Panc1 (cell line): ENCODE measurements around the gene TDRD15. TPM values are rescaled to one million over a fixed set of nuclear protein-coding genes. Genes with fewer than 3 reads are reported as not detected.

ENCODE experiments used
- ATAC-seq: fragments of 200-7000 bp; cut with Tn5 transposase; 2 replicates; pipeline ENCODE4 v1.9.1; 2020; ENCODE audit warnings: mild to moderate bottlenecking, moderate library complexity
- BruUV-seq: library from RNA; stranded (reverse); fragments of 400-500 nt; replicated peaks from 2 replicates; lab custom pipeline; 2021; lab: Mats Ljungman, UMichigan
- CTCF ChIA-PET: fragments of 300-600 bp; sonication (Branson Sonifier 250); formaldehyde crosslinking; loops from one replicate; lab custom pipeline; 2022; ENCODE audit warnings: antibody characterized with exemption; lab: Charles Lee
- POLR2A ChIA-PET: fragments of 300-600 bp; sonication (Branson Sonifier 250); formaldehyde crosslinking; loops from one replicate; lab custom pipeline; 2022; ENCODE audit warnings: antibody characterized with exemption; lab: Charles Lee
- DNase-seq: peaks from one replicate; pipeline ENCODE4 v3.0.0-alpha.2; 2010; ENCODE audit warnings: low read depth, low spot score
- H3K27ac ChIP-seq: 2 replicates; pipeline ENCODE4 v1.5.1; 2011; ENCODE audit warnings: mild to moderate bottlenecking, low read length, inconsistent platforms
- H3K27me3 ChIP-seq: fragments of 200-500 bp; sonication (Bioruptor generic); 2 replicates; pipeline ENCODE4 v1.6.0; 2014; ENCODE audit warnings: low read length, inconsistent platforms; ENCODE audit not compliant: control insufficient read depth, insufficient read depth
- H3K36me3 ChIP-seq: fragments of 200-500 bp; sonication (Bioruptor generic); 2 replicates; pipeline ENCODE4 v1.5.1; 2014; ENCODE audit warnings: inconsistent platforms, mild to moderate bottlenecking, low read length, moderate library complexity; ENCODE audit not compliant: control insufficient read depth, insufficient read depth
- H3K4me1 ChIP-seq: 2 replicates; pipeline ENCODE4 v1.5.1; 2011; ENCODE audit warnings: inconsistent platforms, mild to moderate bottlenecking, low read length, moderate library complexity; ENCODE audit not compliant: control insufficient read depth, insufficient read depth
- H3K4me3 ChIP-seq, 2 experiments: 2 replicates each; pipeline ENCODE4 v1.5.1; 2011 to 2012; ENCODE audit warnings: low read depth in 2 of 2, low read length in 2 of 2, mild to moderate bottlenecking in 2 of 2, inconsistent platforms in 1 of 2, moderate library complexity in 1 of 2
- H3K9me3 ChIP-seq: fragments of 200-500 bp; sonication (Bioruptor generic); 2 replicates; pipeline ENCODE4 v1.5.1; 2014; ENCODE audit warnings: low read depth, mild to moderate bottlenecking, inconsistent platforms, low read length, moderate library complexity; ENCODE audit not compliant: control insufficient read depth, insufficient read depth
- POLR2AphosphoS5 ChIP-seq: IDR thresholded peaks from 2 replicates; pipeline ENCODE4 v1.6.1; 2012; ENCODE audit warnings: mild to moderate bottlenecking, low read depth, low read length, moderate library complexity
- REST ChIP-seq, 2 experiments: IDR thresholded peaks; 2 replicates each; pipeline ENCODE4 v1.6.1; 2011 to 2012; ENCODE audit warnings: low read depth in 2 of 2, control low read depth in 1 of 2, low read length in 1 of 2, mild to moderate bottlenecking in 1 of 2, moderate library complexity in 1 of 2; ENCODE audit not compliant: insufficient read depth in 1 of 2
- SIN3A ChIP-seq: IDR thresholded peaks from 2 replicates; pipeline ENCODE4 v1.6.1; 2012; ENCODE audit warnings: low read depth, mild to moderate bottlenecking, low read length, moderate library complexity, borderline replicate concordance; ENCODE audit not compliant: insufficient read depth
- TCF7L2 ChIP-seq: IDR thresholded peaks from 2 replicates; pipeline ENCODE4 v1.6.1; 2011; ENCODE audit warnings: mild to moderate bottlenecking, low read depth, low read length, inconsistent platforms
- in situ Hi-C: cut with HindIII; loops from 2 replicates; pipeline ENCODE4 v1.10.0; 2016; ENCODE audit warnings: low sequenced_read_pairs, low pct_unique_long_range_greater_than_20kb
- intact Hi-C: fragments of 100-400 bp; cut with micrococcal nuclease; formaldehyde crosslinking; loops from one replicate; pipeline ENCODE4 v1.10.0; 2022; ENCODE audit not compliant: unreplicated experiment
- total RNA-seq: library from RNA; stranded (reverse); gene quantifications from one replicate; pipeline ENCODE4 v1.2.1, GENCODE V29; 2021; ENCODE audit not compliant: unreplicated experiment
- TF ChIP-seq, protein P1 (sequence below): fragments of 450-650 bp; IDR thresholded peaks from 2 replicates; pipeline ENCODE4 v1.5.1; 2017; ENCODE audit warnings: mild to moderate bottlenecking

The TDRD15 gene
- total RNA-seq, 1 experiment from 2014 or later: not detected

GRCh38 chr2:21083482-21083881 is 40.3 kb upstream of the TDRD15 start:
- Histone ChIP-seq H3K36me3 (no peaks in the 10 kb centered on the region), H3K4me3 (no peak overlapping the region), H3K4me1 (no peaks in the 10 kb centered on the region), H3K9me3 (no peaks in the 10 kb centered on the region), H3K27me3 (no peaks in the 10 kb centered on the region), H3K27ac (no peak overlapping the region)
- no peak for ATAC-seq
- ChIA-PET CTCF (no interaction called here), POLR2A (no interaction called here)
- no TSS peak for BruUV-seq
- no peak for DNase-seq
- in situ Hi-C loops (no loop called here), intact Hi-C loops (no loop called here)
- TF ChIP-seq REST (IDR thresholded peaks at IDR 0.05; ENCODE audit: insufficient read depth in 1 of 2, low read depth in 2 of 2, low read length in 1 of 2): no peak
- TF ChIP-seq SIN3A: no peak
- TF ChIP-seq TCF7L2: no peak
- TF ChIP-seq POLR2AphosphoS5: no peak
- TF ChIP-seq, protein P1, sequence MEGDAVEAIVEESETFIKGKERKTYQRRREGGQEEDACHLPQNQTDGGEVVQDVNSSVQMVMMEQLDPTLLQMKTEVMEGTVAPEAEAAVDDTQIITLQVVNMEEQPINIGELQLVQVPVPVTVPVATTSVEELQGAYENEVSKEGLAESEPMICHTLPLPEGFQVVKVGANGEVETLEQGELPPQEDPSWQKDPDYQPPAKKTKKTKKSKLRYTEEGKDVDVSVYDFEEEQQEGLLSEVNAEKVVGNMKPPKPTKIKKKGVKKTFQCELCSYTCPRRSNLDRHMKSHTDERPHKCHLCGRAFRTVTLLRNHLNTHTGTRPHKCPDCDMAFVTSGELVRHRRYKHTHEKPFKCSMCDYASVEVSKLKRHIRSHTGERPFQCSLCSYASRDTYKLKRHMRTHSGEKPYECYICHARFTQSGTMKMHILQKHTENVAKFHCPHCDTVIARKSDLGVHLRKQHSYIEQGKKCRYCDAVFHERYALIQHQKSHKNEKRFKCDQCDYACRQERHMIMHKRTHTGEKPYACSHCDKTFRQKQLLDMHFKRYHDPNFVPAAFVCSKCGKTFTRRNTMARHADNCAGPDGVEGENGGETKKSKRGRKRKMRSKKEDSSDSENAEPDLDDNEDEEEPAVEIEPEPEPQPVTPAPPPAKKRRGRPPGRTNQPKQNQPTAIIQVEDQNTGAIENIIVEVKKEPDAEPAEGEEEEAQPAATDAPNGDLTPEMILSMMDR: no peak

DNA sequence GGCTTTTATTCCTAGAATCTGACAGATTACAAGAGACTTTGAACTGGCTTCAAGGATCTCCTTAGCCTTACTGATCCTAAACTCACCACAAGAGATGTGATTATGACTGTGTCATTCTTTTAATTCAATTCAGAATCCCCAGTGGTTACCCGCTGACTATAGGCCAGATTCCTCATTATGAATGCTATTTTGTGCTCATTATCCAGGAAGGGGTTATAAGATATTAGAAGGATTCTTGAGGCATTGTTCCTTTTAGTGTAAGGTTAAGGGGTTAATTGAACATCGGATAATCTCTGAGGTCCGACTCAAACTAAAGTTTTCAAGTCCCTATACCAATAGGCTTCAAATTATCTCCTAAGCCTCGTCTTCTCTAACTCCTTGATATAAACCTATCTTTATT is 39.4 kb upstream of the TDRD15 start:
- DNase-seq (no peak), ATAC-seq (no peak)
- Histone ChIP-seq H3K4me1 (no peaks in the 10 kb centered on the region), H3K27ac (no peak overlapping the region), H3K4me3 (no peak overlapping the region), H3K36me3 (no peaks in the 10 kb centered on the region), H3K27me3 (no peaks in the 10 kb centered on the region), H3K9me3 (no peaks in the 10 kb centered on the region)
- BruUV-seq: no TSS peak
- CTCF ChIA-PET: no interaction called here
- intact Hi-C loops (no loop called here), in situ Hi-C loops (no loop called here)
- POLR2A ChIA-PET: no interaction called here
- TF ChIP-seq TCF7L2: no peak
- no peak for TF ChIP-seq POLR2AphosphoS5
- TF ChIP-seq, protein P1: no peak
- no peak for TF ChIP-seq SIN3A
- no peak for TF ChIP-seq REST (IDR thresholded peaks at IDR 0.05; ENCODE audit: insufficient read depth in 1 of 2, low read depth in 2 of 2, low read length in 1 of 2)
